ENCODE results near the gene SRPK2.

The SRPK2 gene

DNA sequence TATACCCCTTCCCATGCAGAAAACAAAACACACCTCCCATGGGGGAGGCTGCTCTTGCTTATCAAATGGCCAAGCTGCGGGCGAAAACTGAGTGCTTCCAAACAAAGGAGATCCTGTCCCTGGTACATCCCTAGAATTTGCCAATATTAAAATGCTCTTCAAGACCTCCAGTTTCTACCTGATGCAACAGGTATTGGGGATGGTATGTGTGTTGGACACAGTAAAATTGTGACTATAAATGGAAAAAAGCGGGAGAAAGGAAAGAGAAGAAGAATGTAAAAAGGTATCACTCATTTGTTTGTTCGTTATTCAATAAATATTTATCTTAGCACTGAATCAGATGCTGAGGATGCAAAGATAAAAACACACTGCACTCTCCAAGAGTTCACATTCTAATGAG, 250.8 kb downstream of the SRPK2 start:
- TF ChIP-seq, protein P1, sequence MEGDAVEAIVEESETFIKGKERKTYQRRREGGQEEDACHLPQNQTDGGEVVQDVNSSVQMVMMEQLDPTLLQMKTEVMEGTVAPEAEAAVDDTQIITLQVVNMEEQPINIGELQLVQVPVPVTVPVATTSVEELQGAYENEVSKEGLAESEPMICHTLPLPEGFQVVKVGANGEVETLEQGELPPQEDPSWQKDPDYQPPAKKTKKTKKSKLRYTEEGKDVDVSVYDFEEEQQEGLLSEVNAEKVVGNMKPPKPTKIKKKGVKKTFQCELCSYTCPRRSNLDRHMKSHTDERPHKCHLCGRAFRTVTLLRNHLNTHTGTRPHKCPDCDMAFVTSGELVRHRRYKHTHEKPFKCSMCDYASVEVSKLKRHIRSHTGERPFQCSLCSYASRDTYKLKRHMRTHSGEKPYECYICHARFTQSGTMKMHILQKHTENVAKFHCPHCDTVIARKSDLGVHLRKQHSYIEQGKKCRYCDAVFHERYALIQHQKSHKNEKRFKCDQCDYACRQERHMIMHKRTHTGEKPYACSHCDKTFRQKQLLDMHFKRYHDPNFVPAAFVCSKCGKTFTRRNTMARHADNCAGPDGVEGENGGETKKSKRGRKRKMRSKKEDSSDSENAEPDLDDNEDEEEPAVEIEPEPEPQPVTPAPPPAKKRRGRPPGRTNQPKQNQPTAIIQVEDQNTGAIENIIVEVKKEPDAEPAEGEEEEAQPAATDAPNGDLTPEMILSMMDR (conservative IDR thresholded peaks at IDR 0.05; ENCODE audit: low read depth, low read length): no peak
- H3K4me3 ChIP-seq (ENCODE audit: low read depth, low read length): no peak overlapping the region
- no peak for DNase-seq (ENCODE audit: low read depth)

DNA sequence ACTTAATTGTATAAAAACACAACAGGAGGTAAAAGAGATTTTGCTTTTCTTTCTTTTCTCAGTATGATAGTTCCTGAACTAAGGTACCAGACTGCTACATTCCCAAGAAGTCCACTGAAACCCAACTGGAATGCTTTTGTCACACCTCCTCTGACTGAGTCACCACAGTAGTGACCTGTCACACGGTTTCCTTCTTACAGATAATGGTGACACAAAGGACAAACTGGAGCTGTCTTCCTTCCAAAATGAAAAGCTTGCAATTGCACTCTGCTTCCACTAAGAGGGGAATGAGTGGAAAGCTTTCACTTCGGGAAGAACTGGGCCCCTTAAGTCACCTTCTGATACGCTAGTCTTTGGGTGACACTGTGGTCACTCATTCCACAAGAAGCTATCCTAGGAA, 252.5 kb downstream of the SRPK2 start:
- TF ChIP-seq, protein P1 (conservative IDR thresholded peaks at IDR 0.05; ENCODE audit: low read depth, low read length): peak; percentile 31
- no peak overlapping the region for H3K4me3 ChIP-seq (ENCODE audit: low read depth, low read length)
- no peak for DNase-seq (ENCODE audit: low read depth)

DNA sequence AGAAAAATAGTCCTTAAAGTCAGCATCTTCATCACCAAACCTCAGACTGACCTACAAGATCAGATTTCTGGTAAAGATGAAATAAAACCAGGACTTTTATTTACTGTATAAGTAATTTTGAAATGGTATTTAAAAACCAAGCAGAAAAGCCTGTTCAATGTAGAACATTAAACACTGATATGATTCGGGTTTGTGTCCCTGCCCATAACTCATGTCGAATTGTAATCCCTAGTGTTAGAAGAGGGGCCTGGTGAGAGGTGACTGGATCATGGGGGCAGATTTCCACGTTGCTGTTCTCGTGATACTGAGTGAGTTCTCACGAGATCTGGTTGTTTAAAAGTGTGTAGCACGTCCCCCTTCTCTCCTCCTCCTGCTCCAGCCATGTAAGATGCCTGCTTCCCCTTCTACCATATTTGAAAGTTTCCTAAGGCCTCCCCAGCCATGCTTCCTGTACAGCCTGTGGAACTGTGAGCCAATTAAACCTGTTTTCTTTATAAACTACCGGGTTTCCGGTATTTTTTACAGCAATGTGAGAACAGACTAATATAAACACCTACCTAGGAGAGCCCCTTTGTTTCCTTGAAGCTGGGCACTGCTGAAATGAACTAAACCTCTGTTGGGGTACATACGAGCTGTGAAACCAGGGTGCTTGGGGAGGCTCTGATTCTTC, 254.6 kb downstream of the SRPK2 start:
- no peak overlapping the region for H3K4me3 ChIP-seq (ENCODE audit: low read depth, low read length)
- DNase-seq (ENCODE audit: low read depth): no peak

DNA sequence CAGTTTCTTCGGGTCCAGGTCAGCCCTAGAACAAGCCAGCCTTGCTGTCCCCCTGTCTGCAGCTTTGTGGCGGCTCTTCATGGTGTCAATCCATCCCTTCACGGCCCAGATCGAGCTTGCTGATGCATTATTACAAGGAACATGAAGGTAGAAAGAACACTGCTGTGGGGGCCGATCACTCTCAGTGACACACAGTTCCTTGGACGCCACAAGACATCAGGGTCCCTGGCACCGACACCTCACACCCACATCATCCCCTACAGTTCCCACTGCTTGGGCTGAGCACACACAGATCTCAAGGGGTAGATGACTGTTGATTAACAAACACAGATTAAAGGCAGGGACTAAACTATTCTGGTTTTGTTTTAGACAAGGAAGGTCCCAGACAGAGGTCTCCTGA, 255.4 kb downstream of the SRPK2 start:
- no peak overlapping the region for H3K4me3 ChIP-seq (ENCODE audit: low read depth, low read length)
- no peak for DNase-seq (ENCODE audit: low read depth)
- TF ChIP-seq, protein P1 (conservative IDR thresholded peaks at IDR 0.05; ENCODE audit: low read depth, low read length): no peak

More for the DNA sequence above, 254.6 kb downstream of the SRPK2 start:
- TF ChIP-seq, protein P1 (conservative IDR thresholded peaks at IDR 0.05; ENCODE audit: low read depth, low read length): no peak

DNA sequence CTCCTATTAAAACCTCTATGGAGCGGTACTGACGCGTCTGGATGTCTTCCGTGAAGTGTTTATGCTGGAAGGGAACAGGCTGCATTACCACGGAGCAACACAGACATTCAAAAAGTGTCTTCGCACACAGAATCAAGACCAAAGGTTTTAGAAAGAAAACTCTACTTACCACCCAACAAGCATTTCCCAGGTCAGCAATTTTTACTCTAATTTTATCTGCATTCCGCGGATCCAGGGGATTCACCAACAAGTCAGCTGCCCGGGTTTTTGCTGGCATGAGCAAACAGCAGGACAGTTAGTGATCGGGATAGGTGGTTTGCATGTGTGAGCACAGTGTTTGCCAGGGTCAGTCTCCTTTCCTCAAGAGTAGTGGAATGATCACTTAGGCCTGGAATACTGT, 255.9 kb downstream of the SRPK2 start:
- TF ChIP-seq, protein P1 (conservative IDR thresholded peaks at IDR 0.05; ENCODE audit: low read depth, low read length): no peak
- DNase-seq (ENCODE audit: low read depth): no peak
- H3K4me3 ChIP-seq (ENCODE audit: low read depth, low read length): no peak overlapping the region

DNA sequence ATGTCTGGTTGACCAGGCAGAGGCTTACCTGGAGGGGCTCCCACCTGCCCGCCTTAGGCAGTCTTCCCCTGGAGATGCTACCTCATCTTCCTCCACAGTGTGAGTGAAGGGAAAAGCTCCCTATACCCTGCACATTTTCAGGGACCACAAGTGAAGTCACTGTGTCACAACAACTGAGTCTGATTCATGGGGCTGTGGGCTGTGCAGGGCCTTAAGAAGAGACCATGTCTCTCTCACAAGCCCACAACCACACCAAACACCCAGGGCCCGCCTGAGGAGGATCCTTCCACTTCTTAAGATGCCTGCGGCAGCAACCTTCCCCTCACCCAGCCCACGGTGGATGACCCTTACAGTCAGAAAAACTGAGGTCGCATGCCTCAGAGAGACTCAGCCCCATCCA, 256.4 kb downstream of the SRPK2 start:
- no peak for DNase-seq (ENCODE audit: low read depth)
- TF ChIP-seq, protein P1 (conservative IDR thresholded peaks at IDR 0.05; ENCODE audit: low read depth, low read length): no peak
- H3K4me3 ChIP-seq (ENCODE audit: low read depth, low read length): no peak overlapping the region

DNA sequence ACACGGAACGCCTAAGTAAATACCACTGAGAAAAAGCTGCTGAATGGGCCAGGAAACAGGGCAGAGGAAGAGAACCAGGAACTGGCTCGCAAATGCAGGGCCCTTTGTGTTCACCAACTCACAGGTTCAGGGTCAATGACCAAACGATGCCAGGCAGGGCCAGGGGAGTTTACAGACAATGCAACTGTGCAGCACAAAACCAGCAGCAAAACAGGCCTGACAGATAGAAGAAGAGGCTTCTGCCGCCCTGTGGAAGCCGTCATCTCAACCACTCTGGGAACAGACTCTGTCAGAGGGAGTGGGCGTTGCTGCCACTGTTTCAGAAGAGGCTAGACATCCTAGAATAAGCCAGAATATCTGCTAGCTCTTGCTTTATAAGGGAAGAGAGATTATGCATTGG, 256.8 kb downstream of the SRPK2 start:
- no peak for DNase-seq (ENCODE audit: low read depth)
- no peak overlapping the region for H3K4me3 ChIP-seq (ENCODE audit: low read depth, low read length)
- TF ChIP-seq, protein P1 (conservative IDR thresholded peaks at IDR 0.05; ENCODE audit: low read depth, low read length): no peak

All from choroid plexus epithelial cell (primary cell).